Sigmoid colon (tissue), 7 donors: Measurements from ENCODE around the gene RBBP8. TPM values are rescaled to one million over a fixed set of nuclear protein-coding genes. Genes with fewer than 3 reads are reported as not detected.

ENCODE experiments used
- DNase-seq: peaks from one replicate; pipeline ENCODE4 v3.0.0-alpha.2; 2019
- H3K27ac ChIP-seq, 4 donors: fragments of 200-600 bp; sonication (generic); one replicate each; pipeline ENCODE4 v1.5.1; 2016 to 2019; ENCODE audit warnings: mild to moderate bottlenecking in 1 of 4
- H3K27me3 ChIP-seq, 3 donors: fragments of 200-600 bp; sonication (generic); one replicate each; pipeline ENCODE4 v1.5.1; 2019; ENCODE audit warnings: mild to moderate bottlenecking in 1 of 3
- H3K36me3 ChIP-seq, 4 donors: fragments of 200-600 bp; sonication (generic); one replicate each; pipeline ENCODE4 v1.5.1; 2016 to 2019
- H3K4me1 ChIP-seq, 4 donors: fragments of 200-600 bp; sonication (generic); one replicate each; pipeline ENCODE4 v1.5.1; 2017 to 2019
- H3K4me3 ChIP-seq, 4 donors: fragments of 200-600 bp; sonication (generic); one replicate each; pipeline ENCODE4 v1.5.1; 2017 to 2019; ENCODE audit warnings: mild to moderate bottlenecking in 2 of 4, moderate library complexity in 1 of 4
- H3K9me3 ChIP-seq, 4 donors: fragments of 200-600 bp in 3 of 4; sonication (generic) in 3 of 4; one replicate each; pipeline versions ENCODE4 v1.5.1 to v1.6.1; 2013 to 2019
- CTCF ChIP-seq, 4 experiments: fragments of 450-650 bp in 3 of 4; fragments of 200-600 bp in 1 of 4; IDR thresholded peaks; one replicate each; pipeline ENCODE4 v1.5.1; 2016 to 2019; ENCODE audit warnings: antibody characterized with exemption in 4 of 4, mild to moderate bottlenecking in 3 of 4, moderate library complexity in 2 of 4
- EP300 ChIP-seq, 4 donors: sonication (generic); formaldehyde crosslinking; IDR thresholded peaks; one replicate each; pipeline ENCODE4 v1.6.1; 2017; ENCODE audit warnings: antibody characterized with exemption in 4 of 4
- POLR2A ChIP-seq, 2 donors: fragments of 450-650 bp; IDR thresholded peaks; one replicate each; pipeline ENCODE4 v1.6.1; 2016; ENCODE audit warnings: antibody characterized with exemption in 2 of 2, mild to moderate bottlenecking in 2 of 2, moderate library complexity in 2 of 2
- POLR2AphosphoS5 ChIP-seq, 4 donors: sonication (generic); formaldehyde crosslinking; IDR thresholded peaks; one replicate each; pipeline ENCODE4 v1.6.1; 2017; ENCODE audit warnings: antibody characterized with exemption in 4 of 4
- WGBS, 2 donors: extraction: QIAGEN DNeasy Blood & Tissue Kit; methylation state at CpG; one replicate each; pipeline ENCODE4 v1.1.7; 2013; 5-methylcytosine and 5-hydroxymethylcytosine counted together
- intact Hi-C: fragments of 100-400 bp; cut with DNase I; formaldehyde crosslinking; loops from one replicate; pipeline ENCODE4 v1.15.1; 2023
- polyA plus RNA-seq, 3 donors: library from polyadenylated mRNA; stranded (reverse); fragments of 200-250 nt; gene quantifications; one replicate each; pipeline ENCODE4 v1.2.3, GENCODE V29; 2013
- total RNA-seq, 4 donors: library from RNA; depleted of rRNA; stranded (reverse); fragments of >200 nt; gene quantifications; one replicate each; pipeline ENCODE4 v1.1.0, GENCODE V29; 2016
- donor health status: healthy with polysubstance abuse.
- donor health status: Bipolar disorder and iron deficiency.
- donor health status: healthy.

Gene RBBP8
- total and polyA plus RNA-seq, 7 donors, result 10.3 to 30.7 (median 22.7) TPM

GRCh38 chr18:22934789-22935188, 1.7 kb downstream of the RBBP8 start:
- Histone ChIP-seq H3K4me3 (no peak overlapping the region), H3K27me3 (no peaks in the 10 kb centered on the region), H3K27ac (no peak overlapping the region), H3K4me1 (peaks cover 0 to 12% (median 2%) of the 10 kb centered on the region in 4 donors), H3K9me3 (no peaks in the 10 kb centered on the region), H3K36me3 (no peaks in the 10 kb centered on the region)
- WGBS, 2 donors, result 81 to 87% methylated on average over 1 of the region's 1 CpG
- TF ChIP-seq POLR2A (IDR thresholded peaks at IDR 0.05) (no peak), EP300 (IDR thresholded peaks at IDR 0.05) (no peak), POLR2AphosphoS5 (IDR thresholded peaks at IDR 0.05) (no peak), CTCF (IDR thresholded peaks at IDR 0.05) (no peak)
- no peak for DNase-seq
- intact Hi-C loops, result loop anchor here (5.0 to 10.0 kb wide), 3 partner anchors 48 to 767 kb away; partner anchors contain the start of genes CABLES1 and GATA6

DNA sequence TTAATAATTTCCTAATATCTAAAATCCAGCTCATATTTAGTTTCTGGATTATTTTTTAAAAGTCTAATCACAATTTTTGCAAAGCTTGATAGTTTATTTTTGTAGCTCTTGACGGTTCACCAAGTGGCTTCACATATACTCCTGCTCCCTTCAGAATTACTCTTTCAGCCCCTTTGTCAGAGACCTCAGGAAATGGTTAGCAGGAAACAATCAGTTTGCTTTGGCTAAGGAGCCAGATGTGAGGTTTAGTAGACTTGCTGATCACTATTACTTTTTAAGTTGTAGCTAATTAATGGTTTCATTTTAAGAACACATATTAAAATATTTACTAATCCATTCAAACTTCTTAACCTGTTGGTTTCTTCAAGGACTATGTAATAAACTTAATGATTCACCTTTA, 2.3 kb downstream of the RBBP8 start:
- 35 to 76% methylated on average over 1 of the region's 1 CpG for WGBS, 2 donors
- Histone ChIP-seq H3K27me3 (no peaks in the 10 kb centered on the region), H3K27ac (no peak overlapping the region), H3K4me1 (peaks cover 0 to 12% (median 2%) of the 10 kb centered on the region in 4 donors), H3K4me3 (no peak overlapping the region), H3K36me3 (no peaks in the 10 kb centered on the region), H3K9me3 (no peaks in the 10 kb centered on the region)
- TF ChIP-seq EP300 (IDR thresholded peaks at IDR 0.05) (no peak), CTCF (IDR thresholded peaks at IDR 0.05) (no peak), POLR2AphosphoS5 (IDR thresholded peaks at IDR 0.05) (no peak), POLR2A (IDR thresholded peaks at IDR 0.05) (no peak)
- no peak for DNase-seq
- intact Hi-C loops, result loop anchor here (10.0 kb wide), 1 partner anchor 199 kb away; the partner anchor contains the start of gene CABLES1

- WGBS, 2 donors, result 69 to 85% methylated on average over 2 of the region's 2 CpGs
- Histone ChIP-seq H3K27me3 (no peaks in the 10 kb centered on the region), H3K4me1 (peaks cover 0 to 12% (median 2%) of the 10 kb centered on the region in 4 donors), H3K27ac (no peak overlapping the region), H3K4me3 (no peak overlapping the region), H3K36me3 (no peaks in the 10 kb centered on the region), H3K9me3 (no peaks in the 10 kb centered on the region)
- no peak for DNase-seq
- intact Hi-C loops, result loop anchor here (10.0 kb wide), 1 partner anchor 198 kb away; the partner anchor contains the start of gene CABLES1
- TF ChIP-seq POLR2A (IDR thresholded peaks at IDR 0.05), result no peak
Observed at GRCh38 chr18:22936515-22936914, 3.4 kb downstream of the RBBP8 start.

DNA sequence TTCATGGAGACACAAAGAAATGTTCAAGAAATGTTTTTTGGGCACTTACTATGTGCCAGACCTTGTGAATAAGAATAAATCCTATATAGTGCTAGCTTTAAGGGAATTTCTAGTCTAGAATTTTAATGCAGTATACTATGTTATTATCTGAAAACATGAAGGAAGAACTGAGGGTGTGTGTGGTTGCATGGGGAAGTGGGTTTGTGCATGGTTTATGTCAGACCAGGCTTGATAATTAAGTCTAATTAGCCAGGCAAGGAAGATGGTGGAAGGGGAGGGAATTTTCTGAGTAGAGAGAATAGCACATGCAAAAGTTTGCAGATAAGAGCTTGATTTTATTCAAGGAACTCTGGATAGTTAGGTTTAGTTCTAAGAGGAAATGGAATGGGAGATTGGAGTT, 6.5 kb downstream of the RBBP8 start:
- no peak overlapping the region for H3K4me3 ChIP-seq
- TF ChIP-seq EP300 (IDR thresholded peaks at IDR 0.05), result no peak
- no peak for TF ChIP-seq POLR2AphosphoS5 (IDR thresholded peaks at IDR 0.05)
- TF ChIP-seq POLR2A (IDR thresholded peaks at IDR 0.05), result no peak
- no peak for TF ChIP-seq CTCF (IDR thresholded peaks at IDR 0.05)
- no peak for DNase-seq
- H3K27ac ChIP-seq, result no peak overlapping the region
- H3K36me3 ChIP-seq, result no peaks in the 10 kb centered on the region
- intact Hi-C loops, result loop anchor here (10.0 kb wide), 1 partner anchor 195 kb away; the partner anchor contains the start of gene CABLES1
- no peaks in the 10 kb centered on the region for H3K27me3 ChIP-seq
- H3K9me3 ChIP-seq, result no peaks in the 10 kb centered on the region
- no peaks in the 10 kb centered on the region for H3K4me1 ChIP-seq

- Histone ChIP-seq H3K27me3 (no peaks in the 10 kb centered on the region), H3K4me1 (no peaks in the 10 kb centered on the region), H3K9me3 (no peaks in the 10 kb centered on the region), H3K36me3 (peaks cover 0 to 4% (median 0%) of the 10 kb centered on the region in 4 donors), H3K4me3 (no peak overlapping the region), H3K27ac (no peak overlapping the region)
- no peak for TF ChIP-seq EP300 (IDR thresholded peaks at IDR 0.05)
- no peak for TF ChIP-seq POLR2A (IDR thresholded peaks at IDR 0.05)
- no peak for TF ChIP-seq CTCF (IDR thresholded peaks at IDR 0.05)
- TF ChIP-seq POLR2AphosphoS5 (IDR thresholded peaks at IDR 0.05), result no peak
- intact Hi-C loops, result no loop called here
- 74 to 91% methylated on average over 2 of the region's 2 CpGs for WGBS, 2 donors
- no peak for DNase-seq
Observed at GRCh38 chr18:22943847-22944246, 10.7 kb downstream of the RBBP8 start.
